HUDEP-2 (cell line): ENCODE data around the gene HS6ST3.

Experiments
- DNase-seq, 76 experiments: peaks; one replicate each; lab custom pipeline; 2025; ENCODE audit not compliant: unreplicated experiment in 76 of 76; lab: John Stamatoyannopoulos, UW

Gene HS6ST3

DNA sequence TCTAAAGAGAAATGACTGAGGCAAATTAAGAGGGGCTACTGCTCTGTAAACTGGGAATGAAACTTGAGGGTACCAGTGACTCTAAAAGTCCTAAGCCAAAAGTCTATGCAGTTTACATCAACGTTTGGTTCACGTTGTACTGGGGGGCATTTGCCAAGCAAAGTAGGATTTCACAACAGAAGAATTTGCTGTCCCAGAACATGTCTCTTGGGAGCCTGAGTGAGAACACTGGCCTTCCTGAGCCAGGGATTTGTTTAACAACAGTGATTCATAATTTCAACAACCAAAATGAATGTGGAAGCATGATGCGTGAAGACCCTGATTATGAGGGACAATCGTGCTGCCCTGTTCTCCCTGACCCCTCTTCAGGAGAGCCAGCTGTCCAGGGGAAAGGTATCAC is 726.4 kb downstream of the HS6ST3 start:
- no peak for DNase-seq

DNA sequence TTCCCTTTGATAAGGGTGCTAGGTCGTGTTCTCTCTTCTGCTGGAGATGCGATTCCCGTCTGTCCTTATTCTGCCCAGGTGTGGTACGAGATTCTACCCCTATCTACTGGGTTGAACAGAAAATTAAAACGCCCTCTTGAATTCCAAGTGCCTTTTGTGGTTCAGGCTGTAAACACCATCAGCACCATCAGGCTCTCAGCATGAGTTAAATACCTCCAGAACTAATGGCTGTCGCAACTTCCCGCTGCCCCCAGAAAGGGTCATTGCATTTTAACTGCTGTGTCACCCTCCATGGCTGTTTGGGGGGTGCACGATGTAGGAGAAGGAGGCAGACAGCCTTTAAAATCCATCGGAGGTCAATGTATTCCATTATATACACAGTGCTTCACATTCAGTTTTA is 727.0 kb downstream of the HS6ST3 start:
- DNase-seq: no peak

DNA sequence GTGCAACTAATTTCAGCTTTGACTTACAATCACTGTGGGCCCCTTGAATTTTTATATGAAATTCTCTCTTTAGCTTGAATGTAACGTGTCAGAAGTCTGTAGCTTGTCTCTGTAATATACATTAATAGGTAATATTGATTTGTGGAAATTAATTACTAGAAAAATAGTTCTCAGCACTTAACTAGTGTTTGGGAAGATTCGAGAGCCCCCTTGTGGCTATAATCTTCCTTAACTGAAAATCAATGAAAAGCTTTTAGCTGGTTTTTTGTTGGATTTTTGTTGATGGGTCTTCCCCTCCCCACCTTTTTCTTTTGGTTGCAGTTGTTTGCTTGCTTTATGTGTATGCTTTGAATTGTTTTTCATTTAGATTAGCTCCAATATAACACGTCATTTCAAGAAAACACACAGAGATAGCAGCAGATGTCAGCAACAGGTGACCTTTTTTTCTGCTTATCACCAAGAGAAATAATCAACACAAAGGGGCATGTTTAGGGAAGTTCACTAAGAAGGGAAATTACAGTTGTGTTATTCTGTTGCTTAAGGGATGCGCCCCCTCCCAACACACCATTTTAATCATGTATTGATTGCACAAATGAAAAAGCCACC is 727.5 kb downstream of the HS6ST3 start:
- peak in 3 of 76 experiments; percentile 1 for DNase-seq

DNA sequence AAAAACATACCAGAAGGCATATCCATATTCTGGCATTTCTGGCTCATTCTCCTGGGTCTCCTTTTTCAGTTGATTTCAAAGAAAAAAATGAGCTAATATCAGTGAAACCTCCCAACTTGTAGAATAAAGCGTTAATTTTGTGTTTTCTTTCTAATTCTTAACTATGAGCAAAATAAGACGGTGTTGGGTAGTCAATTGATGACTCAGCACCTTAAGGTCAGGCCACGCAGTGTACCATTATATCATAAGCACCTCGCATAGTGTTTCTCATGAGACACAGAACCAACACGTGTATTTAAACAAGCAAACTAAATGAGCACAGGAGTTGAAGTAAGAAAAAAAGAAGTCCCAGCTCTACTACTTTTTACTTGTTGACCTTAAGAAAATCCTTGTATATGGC is 729.5 kb downstream of the HS6ST3 start:
- no peak for DNase-seq

DNA sequence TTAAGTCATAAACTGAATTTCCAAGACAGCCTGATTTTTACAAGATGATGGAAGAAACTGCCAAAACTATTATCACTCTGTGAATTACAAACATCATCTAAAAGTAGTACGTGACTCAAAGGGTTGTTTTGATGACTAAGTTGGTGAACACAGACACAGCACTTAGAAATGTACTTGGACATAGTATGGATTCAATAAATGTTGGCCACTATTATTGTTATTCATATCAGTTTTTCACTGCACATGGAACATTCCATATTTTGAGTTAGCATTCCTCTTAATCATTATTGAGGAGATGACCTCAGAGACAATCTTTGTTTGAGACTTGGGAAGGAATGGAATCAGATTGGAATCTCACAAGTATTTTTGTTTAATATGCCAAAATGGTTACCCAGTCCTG is 731.5 kb downstream of the HS6ST3 start:
- DNase-seq: no peak

DNA sequence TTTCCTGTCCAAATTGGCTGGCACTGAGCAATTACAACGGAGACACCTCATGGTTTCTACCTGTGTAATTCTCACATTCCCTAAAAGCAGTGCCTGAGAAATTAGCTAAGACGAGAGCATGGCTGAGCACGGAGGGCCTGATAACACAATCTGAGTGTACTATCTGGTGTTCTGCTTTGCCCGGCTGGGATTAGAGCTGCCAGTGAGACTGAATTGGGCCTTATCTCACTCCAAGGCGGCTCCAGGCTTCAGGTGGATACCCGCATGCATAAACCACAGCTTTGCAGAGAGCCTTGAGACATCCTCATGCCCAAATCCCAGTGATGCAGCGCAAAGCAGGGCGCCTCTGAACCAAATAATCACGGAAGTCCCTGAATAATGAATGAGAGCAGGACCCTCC is 732.1 kb downstream of the HS6ST3 start:
- DNase-seq: no peak

DNA sequence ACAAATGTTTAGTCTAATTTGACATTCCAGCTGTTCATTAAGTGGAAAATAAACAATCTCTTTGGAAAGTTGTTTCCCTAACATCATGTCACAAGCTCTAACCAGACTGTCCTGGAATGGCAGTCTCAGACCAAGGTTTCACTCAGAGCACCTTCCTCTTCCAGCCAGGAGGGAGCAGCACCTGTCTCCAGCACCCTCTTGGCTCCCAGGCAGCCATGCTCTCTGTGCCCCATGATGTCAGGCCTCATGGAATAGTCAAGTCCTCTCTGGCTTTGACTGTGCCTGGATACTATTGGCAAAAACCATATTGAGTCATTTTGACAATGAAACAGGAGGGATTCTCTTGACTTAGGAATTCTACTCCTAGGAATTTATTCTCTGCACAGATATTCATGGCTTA is 733.0 kb downstream of the HS6ST3 start:
- peak in 6 of 76 experiments; percentile 1 to 29 (median 2) for DNase-seq

DNA sequence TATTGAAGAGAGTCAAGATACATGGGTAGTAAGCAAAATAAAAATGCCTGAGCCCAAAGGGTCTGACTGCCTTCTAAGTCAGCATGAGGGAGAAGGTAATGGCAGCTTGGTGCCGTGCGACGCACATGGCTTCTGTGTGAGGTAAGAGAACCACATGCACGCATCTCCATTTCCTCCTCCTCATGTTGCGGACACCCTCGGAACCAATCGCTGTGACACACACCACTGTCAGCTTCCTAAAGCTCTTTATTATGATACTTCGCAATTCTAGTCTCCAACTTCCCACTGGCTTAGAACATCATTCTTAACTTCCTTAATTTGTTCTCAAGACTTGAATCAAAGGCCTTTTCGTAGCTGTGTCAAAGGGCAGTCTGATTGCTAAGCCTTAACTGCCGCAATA is 734.2 kb downstream of the HS6ST3 start:
- DNase-seq: no peak

DNA sequence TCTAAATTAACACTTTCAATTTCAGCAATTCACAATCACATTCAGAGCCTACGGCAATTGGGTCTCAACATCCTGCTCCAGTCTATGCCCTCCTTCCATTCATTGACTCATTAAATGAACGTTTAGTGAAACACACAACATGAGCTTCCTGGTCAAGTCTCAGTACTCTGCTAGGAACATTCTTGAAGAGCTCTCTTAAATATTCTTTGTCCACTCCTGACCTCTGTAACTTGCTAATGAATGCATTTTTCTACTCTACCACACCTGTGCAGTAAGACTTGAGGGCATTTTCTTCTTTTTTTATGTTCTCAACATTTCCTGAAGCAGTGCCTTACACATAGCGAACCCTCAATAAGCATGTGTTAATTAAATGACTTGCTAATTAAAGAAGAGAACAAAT is 735.7 kb downstream of the HS6ST3 start:
- no peak for DNase-seq

DNA sequence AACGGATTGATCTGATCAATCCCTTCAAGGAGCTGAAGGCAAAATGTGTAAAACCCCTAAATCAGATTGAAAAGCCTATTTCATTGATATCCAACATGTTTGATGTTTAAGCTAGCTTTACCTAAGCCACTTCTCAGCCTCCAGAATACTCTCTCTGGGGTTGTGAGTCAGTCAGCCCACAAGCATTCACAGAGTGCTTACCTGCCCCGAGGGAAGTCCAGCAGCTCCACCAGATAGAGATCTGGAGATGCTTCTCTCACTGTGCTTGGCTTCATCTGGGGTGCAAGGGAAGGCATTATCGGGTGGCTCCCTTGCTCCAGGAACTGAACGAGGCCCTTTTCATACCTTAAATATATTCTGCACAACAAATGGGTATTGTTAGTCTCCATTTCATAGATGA is 744.7 kb downstream of the HS6ST3 start:
- DNase-seq: no peak

DNA sequence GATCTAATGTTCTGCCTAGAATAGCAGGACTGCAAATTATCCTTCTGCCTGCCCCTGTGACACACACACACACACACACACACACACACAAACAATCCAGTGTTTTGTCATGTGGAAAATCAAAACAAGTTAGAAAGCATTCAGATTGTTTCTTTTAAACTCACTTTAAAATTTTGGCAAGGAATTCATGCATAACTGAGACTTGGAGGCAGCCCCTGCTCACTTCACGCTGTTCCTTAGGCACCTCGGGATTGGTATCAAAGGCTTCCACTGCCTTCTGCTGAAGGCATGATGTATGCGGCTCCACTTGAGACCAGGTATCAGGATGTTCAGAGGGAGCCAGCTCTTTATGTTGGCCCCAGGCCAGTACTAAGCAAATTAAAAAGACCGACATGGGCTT is 745.6 kb downstream of the HS6ST3 start:
- no peak for DNase-seq

DNA sequence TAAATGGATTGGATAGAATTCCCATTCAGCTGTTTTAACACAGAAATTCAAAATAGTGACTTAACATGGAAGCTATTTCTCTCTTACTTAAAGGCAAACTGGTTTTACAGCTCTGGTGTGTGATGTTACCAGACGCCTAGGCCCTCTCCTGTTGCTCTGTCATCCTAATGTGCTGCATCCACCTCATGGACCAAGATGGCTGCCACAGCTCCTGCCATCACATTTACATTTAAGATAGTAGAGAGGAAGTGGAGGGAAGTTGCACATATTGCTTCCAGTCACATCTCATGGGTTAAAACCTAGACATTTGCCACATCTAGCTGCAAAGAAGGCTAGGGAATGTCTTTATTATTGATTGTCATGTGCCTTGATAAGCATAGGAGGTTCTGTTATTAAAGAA is 746.8 kb downstream of the HS6ST3 start:
- no peak for DNase-seq

DNA sequence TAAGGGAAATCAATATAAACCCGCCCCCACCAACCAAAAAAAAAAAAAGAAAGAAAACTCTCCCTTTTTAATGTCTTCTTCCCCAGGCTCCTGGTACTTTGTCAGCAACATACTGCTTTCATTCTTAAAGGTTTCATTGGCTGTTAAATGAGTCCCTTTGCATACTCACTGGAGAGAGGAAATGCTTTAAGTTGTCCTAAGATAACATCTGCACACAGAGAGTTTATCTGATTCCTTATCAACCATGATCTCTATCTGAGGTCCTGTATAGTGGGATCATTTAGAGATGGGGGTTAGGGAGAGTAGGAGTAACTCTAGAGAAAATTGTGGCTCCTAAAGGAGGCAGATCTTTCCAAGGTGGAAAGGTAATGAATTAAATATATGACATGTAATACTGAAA is 747.9 kb downstream of the HS6ST3 start:
- DNase-seq: no peak

DNA sequence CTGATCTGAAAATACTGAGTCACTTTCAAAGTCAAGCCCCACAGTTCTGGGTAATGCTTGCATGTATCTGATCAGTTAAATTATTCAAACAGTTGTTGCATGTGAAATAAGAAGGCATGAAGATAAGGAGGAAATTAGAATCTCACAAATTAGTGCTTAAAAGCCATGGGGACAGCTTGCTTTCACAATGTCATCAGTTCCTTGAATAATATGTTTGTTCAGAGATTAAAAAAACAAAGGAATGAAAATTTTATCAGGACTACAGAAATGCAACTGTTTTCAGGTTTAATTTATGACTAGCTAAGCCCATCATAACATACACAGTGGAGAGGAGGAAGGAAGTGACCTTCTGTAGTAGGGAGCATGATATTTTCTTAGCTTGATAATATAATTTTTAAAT is 754.3 kb downstream of the HS6ST3 start:
- DNase-seq: no peak

DNA sequence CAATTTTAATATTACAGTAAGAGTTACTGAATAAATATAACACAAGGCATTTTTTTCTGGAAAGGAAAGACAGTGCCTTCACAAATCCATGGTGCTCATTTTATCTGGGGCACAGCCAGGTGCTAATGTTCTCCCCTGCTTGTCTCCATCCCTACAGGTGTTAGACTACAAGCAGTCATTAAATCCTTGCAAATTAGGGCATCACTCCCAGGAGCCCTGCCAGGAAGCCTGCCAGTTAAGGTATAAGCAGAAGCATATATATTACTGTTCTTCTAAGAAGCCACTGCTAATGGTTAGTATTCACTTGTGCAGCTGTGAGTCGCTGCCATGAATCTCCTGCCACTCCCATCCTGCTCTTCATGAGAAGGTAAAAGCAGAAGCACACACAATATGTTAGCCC is 754.7 kb downstream of the HS6ST3 start:
- no peak for DNase-seq

DNA sequence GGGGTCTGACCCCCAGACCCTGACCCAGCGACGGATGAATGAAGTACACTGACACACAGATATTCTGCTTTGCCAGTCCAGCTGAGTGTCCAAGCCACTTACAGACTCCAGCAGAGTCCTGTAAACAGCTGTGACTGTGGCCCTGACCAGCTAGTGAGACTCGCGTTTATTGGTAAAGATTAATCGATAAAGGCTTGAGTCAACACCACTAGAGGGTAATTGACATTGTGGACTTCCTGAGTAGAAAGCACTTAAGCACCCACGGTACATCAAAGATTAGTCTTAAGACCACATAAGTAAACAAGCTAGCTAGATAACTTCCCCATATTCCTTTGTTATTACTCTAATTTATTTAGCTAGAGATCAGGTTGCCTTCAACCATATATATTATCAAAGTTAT is 758.4 kb downstream of the HS6ST3 start:
- DNase-seq: no peak

DNA sequence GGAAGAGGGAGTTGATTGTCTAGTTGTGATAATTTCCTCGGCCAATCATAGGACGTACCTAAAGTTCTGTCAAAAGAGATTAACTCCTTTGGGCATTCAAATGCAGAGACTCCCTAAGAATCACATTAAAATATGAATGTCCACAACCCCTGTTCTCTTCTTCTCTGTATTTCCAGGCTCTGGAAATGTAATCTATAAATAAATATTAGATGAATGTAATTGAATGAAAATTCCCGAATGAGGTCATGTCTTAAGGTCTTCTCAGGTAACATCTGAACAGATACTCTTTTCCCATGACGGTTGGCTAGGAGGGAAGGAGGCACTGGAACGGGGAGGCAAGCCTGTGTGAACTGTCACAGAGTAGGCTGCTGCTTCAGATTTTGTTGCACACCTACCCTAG is 759.2 kb downstream of the HS6ST3 start:
- no peak for DNase-seq

DNA sequence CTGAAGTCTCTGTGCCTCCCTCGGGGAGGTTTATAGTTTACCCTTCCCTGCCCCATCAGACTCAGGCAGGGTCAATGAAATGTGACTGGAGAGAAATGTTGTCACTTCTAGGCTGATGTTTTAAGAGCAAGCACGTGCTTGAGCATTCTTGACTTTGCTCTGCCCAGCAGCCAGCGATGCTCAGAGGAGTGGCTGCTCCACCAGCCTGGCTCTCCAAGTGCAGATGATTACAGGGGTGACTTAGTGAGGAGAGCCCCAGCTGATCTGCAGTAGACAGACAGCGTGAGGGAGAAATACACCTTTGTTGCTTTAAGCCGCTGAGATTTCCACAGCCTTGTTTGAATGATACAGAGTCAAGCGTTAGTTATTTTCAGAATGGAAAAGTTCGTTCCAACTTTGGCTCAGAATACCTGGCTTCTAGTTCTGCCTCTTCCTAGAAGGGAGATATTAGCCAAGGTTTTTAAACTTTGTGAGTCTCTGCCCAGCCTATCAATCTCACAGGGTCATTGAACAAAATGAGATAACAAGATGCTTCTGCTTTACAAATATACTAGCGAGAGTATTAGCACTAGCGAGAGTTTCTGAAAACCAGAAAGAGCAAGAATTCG is 760.7 kb downstream of the HS6ST3 start:
- no peak for DNase-seq

DNA sequence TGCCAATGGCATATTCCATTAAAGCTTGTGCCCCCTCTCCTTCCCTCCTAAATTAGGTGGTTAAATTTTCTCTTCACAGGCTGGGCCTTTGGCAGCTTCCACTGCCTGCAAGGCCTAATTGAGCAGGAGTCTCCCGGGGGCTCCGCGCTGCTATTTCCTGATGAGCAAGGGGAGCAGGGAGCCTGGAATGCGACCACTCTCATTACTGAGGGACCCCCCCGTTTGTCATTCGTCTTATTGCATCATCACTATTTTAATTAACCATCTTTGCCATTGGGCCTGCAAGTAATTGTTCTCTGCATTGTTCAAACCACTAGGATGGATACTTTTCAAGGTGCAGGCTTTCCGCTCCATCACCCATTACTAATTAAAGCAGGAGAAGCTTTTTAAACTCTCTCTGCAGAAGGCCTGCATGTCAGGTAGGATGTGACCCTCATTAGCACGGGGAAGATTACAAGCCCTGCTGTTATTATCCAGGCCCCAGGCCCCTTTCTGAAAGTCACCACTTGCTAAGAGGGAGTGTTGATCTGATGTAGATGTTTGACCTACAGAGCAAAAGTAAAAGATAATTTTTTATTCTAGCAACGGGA is 762.0 kb downstream of the HS6ST3 start:
- DNase-seq: no peak

DNA sequence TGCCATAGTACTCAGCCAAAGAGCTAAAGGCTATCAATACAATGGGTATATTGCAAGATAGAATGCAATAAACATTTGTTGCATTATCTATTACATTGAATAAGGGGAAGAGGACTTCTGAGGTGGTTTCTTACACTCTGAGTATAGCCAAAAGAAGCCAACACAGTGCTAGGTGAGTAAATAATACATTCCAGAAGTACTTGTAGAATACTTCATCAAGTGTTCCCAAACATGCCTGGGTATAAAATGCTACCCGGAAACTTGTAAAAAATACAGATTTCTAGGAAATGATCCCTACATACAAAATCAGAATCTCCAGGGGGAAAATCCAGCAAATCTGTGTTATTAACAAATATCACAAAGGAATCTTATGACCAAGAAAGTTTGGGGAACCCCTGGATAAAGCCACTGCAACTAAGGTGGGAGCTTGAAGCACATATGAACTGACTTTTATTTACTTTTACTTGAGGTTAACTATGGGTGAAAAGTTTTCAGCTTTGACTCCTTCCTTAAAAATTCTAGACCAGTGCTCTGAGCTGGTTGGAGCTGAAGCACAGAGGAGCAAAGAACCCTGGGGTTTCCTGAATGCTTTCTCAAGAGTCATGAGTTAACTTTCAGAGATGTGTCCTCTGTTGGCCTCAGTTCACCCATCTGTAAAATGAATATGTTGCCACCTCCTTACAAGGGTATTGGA is 768.4 kb downstream of the HS6ST3 start:
- no peak for DNase-seq

DNA sequence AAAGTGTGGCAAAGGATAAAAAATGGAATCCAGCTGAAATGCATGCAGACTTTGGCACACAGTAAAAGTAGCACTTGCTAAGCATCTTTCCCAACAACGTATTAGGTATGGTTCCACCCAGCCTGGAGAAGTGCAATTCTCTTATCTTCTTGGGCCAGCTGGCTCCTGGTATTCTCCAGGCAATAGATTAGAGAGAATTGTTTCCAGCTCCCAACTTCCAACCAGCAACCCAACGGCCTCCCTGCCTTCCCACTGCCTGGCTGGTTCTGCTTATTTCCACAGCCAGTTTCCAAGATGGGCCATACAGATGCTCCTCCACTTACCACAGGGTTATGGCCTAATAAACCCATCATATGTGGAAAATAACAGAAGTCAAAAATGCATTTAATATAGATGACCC is 771.0 kb downstream of the HS6ST3 start:
- DNase-seq: peak in 1 of 76 experiments; percentile 3

DNA sequence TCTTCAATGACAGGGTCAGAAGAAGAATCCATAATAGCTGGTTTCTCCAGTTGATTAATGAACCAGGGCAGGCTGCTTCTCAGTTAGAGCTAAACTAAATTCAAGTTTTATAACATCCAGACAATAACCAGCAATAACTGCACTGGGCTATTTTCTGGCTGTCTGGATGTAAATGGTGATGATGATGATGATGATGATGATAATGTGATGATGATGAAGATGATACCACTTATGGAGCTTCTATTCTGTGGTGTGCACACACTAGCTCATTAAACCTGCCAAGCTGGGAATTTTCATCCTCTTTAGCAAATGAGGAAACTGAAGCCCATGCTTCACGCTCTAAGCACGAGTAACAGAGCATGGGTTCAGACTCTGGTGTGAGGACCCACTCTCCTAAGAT is 772.2 kb downstream of the HS6ST3 start:
- no peak for DNase-seq
